Gastroesophageal sphincter (tissue), 3 donors: ENCODE data around the gene PIKFYVE.

ENCODE experiments used
- EP300 ChIP-seq: sonication (generic); formaldehyde crosslinking; IDR thresholded peaks from one replicate; pipeline ENCODE4 v1.6.1; 2017; ENCODE audit warnings: antibody characterized with exemption, mild to moderate bottlenecking
- POLR2A ChIP-seq, 2 donors: fragments of 450-650 bp; IDR thresholded peaks; one replicate each; pipeline ENCODE4 v1.6.1; 2017; ENCODE audit warnings: antibody characterized with exemption in 2 of 2, mild to moderate bottlenecking in 2 of 2, moderate library complexity in 1 of 2
- POLR2AphosphoS5 ChIP-seq: sonication (generic); formaldehyde crosslinking; IDR thresholded peaks from one replicate; pipeline ENCODE4 v1.6.1; 2017; ENCODE audit warnings: antibody characterized with exemption
- TF ChIP-seq, protein P1 (sequence below), 4 experiments: fragments of 200-600 bp in 2 of 4; fragments of 450-650 bp in 2 of 4; sonication (generic) in 1 of 4; IDR thresholded peaks; one replicate each; pipeline ENCODE4 v1.5.1; 2017 to 2019; ENCODE audit warnings: antibody characterized with exemption in 4 of 4, mild to moderate bottlenecking in 2 of 4, moderate library complexity in 2 of 4

DNA sequence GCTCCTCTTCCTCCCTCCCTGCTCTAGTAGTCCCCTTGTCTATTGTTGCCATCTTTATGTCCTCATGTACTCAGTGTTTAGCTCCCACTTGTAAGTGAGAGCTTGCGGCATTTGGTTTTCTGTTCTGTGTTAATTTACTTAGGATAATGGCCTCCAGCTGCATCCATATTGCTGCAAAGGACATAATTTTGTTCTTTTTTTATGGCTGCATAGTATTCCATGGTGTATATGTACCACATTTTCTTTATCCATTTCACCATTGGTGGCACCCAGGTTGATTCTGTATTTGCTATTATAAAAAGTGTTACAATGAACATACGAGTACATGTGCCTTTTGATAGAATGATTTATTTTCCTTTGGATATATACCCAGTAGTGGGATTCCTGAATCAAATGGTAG is 12.5 kb downstream of the PIKFYVE start:
- TF ChIP-seq POLR2AphosphoS5 (no peak), POLR2A (IDR thresholded peaks at IDR 0.05) (no peak), EP300 (no peak)
- TF ChIP-seq, protein P1, sequence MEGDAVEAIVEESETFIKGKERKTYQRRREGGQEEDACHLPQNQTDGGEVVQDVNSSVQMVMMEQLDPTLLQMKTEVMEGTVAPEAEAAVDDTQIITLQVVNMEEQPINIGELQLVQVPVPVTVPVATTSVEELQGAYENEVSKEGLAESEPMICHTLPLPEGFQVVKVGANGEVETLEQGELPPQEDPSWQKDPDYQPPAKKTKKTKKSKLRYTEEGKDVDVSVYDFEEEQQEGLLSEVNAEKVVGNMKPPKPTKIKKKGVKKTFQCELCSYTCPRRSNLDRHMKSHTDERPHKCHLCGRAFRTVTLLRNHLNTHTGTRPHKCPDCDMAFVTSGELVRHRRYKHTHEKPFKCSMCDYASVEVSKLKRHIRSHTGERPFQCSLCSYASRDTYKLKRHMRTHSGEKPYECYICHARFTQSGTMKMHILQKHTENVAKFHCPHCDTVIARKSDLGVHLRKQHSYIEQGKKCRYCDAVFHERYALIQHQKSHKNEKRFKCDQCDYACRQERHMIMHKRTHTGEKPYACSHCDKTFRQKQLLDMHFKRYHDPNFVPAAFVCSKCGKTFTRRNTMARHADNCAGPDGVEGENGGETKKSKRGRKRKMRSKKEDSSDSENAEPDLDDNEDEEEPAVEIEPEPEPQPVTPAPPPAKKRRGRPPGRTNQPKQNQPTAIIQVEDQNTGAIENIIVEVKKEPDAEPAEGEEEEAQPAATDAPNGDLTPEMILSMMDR (IDR thresholded peaks at IDR 0.05) = no peak
